GM19025 (cell line): ENCODE measurements around the gene GNAI3.
"Not testable (repeated sequence)": the region's sequence is repeated elsewhere in the genome, so short reads cannot be mapped to it uniquely, and the experiment has no call there.

Experiments
- ATAC-seq: cut with Tn5 transposase; IDR thresholded peaks from one replicate; pipeline ENCODE4 v1.9.1; 2021; ENCODE audit warnings: mild to moderate bottlenecking, low read depth, moderate library complexity; ENCODE audit not compliant: unreplicated experiment

The GNAI3 gene

GRCh38 chr1:109655615-109656519, 107.5 kb downstream of the GNAI3 start, which contains the start of gene GSTM4:
Gene GSTM4, plus strand, starts transcription at chr1:109656099. Its CDS starts 291 bp downstream, at chr1:109656390.
- peak; percentile 92 for ATAC-seq

GRCh38 chr1:109657395-109657794, 109.0 kb downstream of the GNAI3 start:
- ATAC-seq, result no peak

DNA sequence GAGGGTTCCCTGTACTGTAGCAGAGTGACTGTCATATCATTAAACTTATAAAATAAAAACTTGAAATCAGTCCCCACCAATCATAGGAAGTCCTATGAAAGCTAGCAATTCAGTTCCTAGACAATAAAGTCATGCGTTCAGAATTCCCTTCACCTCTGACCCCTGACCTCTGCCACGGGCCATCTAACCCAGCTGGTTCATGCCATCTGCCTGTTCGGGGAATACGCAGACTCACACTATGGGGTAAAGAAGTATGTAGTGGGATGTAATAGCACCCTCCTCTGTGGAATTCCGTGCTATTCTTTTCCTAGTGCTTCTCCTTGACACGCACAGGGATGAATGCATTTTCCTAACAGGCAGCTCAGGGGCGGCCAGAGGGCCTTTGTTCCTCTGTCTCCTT, 109.6 kb downstream of the GNAI3 start:
- no peak for ATAC-seq

GRCh38 chr1:109658533-109659042, 110.2 kb downstream of the GNAI3 start:
- no peak for ATAC-seq

- ATAC-seq, result no peak
These were observed 110.7 kb downstream of the GNAI3 start for GRCh38 chr1:109659145-109659544.

- ATAC-seq, result no peak
These were observed 111.7 kb downstream of the GNAI3 start for GRCh38 chr1:109659997-109660690.

DNA sequence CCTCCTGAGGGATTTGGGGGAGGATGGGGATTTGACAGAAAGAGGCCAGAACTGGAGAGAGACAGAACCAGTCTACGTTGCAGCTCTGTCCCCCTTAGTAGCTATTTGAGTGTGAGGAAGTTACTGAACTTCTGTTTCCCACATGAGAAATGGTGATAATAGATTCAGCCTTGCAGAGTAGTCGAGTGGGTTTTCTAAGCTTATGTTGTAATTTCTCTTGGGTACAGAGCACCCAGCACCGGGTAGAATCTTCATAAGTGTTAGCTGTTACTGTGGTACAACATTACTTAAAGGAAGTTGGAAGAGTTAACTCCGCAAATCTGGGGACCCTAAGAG, 112.2 kb downstream of the GNAI3 start:
- ATAC-seq, result not testable (repeated sequence)

- no peak for ATAC-seq
These were observed 113.0 kb downstream of the GNAI3 start for GRCh38 chr1:109661391-109661790.

DNA sequence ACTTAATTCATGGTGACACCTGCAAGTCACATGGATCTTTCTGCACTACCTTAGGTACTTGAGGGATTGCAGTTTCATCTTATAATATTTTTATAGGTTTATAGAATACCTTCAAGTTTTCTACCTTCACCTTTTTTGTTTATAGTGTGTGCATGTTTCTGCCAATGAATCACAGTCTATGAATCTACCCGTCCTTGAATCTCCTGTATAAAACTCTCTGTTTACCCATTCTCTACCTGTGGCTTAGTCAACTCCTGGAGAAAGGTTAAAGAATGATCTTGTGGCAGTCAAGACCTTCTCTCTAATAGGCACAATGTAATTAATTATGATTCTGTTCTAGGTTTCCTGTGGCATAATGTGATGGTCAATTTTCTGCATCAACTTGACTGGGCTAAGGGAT, 116.3 kb downstream of the GNAI3 start:
- no peak for ATAC-seq

DNA sequence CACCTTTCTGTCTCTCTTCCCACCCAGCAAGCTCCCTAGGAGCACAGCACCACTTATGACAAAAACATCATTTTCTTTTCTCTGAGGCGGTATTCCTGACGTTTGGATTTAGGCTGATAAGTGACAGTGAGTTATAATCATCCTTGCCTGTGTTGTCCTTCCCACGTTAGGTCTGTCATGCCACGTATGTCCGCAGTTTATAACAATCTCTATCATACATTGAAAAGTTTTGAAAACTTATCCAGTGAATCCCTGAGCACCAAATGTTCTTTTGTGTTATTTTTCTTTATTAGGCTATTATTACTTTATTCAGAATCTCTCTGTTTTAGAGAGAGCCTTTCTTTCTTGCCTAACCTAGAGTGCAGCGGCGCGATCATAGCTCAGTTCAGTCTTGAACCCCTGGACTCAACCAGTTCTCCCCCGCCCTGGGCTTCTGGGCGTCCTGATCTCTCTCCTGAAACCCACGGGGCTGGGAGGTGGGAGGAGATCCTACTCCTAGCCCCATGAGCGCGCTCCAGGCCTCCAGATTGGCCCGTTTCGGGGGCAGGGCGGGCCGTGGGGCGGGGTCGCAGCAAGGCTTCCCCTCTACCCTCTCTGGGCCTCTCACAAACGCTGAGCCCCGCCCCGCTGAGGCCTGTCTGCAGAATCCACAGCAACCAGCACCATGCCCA, 119.2 kb downstream of the GNAI3 start, which contains the start of gene GSTM2:
GSTM2 (plus strand) TSS at position 606 of the 671 bp plus-strand sequence; CDS start at position 665, 59 bp downstream.
- peak; percentile 97 for ATAC-seq
